ENCODE measurements around the gene ZDHHC23. TPM values are rescaled to one million over a fixed set of nuclear protein-coding genes. Genes with fewer than 3 reads are reported as not detected.

Gene ZDHHC23
- total RNA-seq, 1 donor from 2014 or later = 26.3 TPM

- Mint-ChIP-seq H3K4me1 (ENCODE audit: unreplicated experiment) (peaks cover 6% of the 10 kb centered on the region), H3K27ac (ENCODE audit: unreplicated experiment) (no peak overlapping the region), H3K36me3 (ENCODE audit: low read depth, unreplicated experiment) (peaks cover 10% of the 10 kb centered on the region), H3K4me3 (ENCODE audit: unreplicated experiment) (no peak overlapping the region), H3K27me3 (ENCODE audit: unreplicated experiment) (peaks cover 2% of the 10 kb centered on the region), H3K9me3 (ENCODE audit: unreplicated experiment) (no peaks in the 10 kb centered on the region)
- TF ChIP-seq, protein P1, sequence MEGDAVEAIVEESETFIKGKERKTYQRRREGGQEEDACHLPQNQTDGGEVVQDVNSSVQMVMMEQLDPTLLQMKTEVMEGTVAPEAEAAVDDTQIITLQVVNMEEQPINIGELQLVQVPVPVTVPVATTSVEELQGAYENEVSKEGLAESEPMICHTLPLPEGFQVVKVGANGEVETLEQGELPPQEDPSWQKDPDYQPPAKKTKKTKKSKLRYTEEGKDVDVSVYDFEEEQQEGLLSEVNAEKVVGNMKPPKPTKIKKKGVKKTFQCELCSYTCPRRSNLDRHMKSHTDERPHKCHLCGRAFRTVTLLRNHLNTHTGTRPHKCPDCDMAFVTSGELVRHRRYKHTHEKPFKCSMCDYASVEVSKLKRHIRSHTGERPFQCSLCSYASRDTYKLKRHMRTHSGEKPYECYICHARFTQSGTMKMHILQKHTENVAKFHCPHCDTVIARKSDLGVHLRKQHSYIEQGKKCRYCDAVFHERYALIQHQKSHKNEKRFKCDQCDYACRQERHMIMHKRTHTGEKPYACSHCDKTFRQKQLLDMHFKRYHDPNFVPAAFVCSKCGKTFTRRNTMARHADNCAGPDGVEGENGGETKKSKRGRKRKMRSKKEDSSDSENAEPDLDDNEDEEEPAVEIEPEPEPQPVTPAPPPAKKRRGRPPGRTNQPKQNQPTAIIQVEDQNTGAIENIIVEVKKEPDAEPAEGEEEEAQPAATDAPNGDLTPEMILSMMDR (IDR thresholded peaks at IDR 0.05; ENCODE audit: unreplicated experiment) = no peak
- no peak for DNase-seq (ENCODE audit: low spot score)
These were observed 35.7 kb downstream of the ZDHHC23 start for GRCh38 chr3:113983544-113983943.

- peaks cover 6% of the 10 kb centered on the region for H3K4me1 Mint-ChIP-seq (ENCODE audit: unreplicated experiment)
- H3K36me3 Mint-ChIP-seq (ENCODE audit: low read depth, unreplicated experiment) = peaks cover 10% of the 10 kb centered on the region
- peak overlapping the region; percentile 92 for H3K27ac Mint-ChIP-seq (ENCODE audit: unreplicated experiment)
- H3K9me3 Mint-ChIP-seq (ENCODE audit: unreplicated experiment) = no peaks in the 10 kb centered on the region
- H3K27me3 Mint-ChIP-seq (ENCODE audit: unreplicated experiment) = peaks cover 4% of the 10 kb centered on the region
- TF ChIP-seq, protein P1 (IDR thresholded peaks at IDR 0.05; ENCODE audit: unreplicated experiment) = no peak
- H3K4me3 Mint-ChIP-seq (ENCODE audit: unreplicated experiment) = no peak overlapping the region
- DNase-seq (ENCODE audit: low spot score) = no peak
These were observed 37.7 kb downstream of the ZDHHC23 start for GRCh38 chr3:113985541-113985940.

DNA sequence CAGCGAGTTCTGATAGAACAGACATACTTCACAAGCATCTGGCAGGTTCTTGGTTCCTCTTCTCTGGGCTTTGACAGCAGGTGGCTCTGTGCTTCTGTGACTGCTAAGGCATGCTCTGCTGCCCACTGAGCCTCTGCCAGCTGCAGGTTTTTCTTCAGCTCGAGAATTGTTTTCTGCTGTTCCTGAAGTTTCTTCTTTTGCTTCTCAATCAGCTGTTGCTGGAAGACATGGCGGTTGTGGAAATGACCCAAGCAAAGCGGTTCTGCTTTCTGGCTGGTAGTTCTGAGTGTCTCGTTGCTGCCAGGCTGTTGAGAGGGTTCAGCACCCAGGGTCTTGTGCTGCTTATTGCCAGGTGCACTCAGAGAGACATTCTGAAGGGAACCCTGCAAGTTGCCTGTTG lies 57.7 kb downstream of the ZDHHC23 start:
- DNase-seq (ENCODE audit: low spot score) = no peak
- Mint-ChIP-seq H3K9me3 (ENCODE audit: unreplicated experiment) (no peaks in the 10 kb centered on the region), H3K27ac (ENCODE audit: unreplicated experiment) (no peak overlapping the region), H3K4me1 (ENCODE audit: unreplicated experiment) (no peaks in the 10 kb centered on the region), H3K36me3 (ENCODE audit: low read depth, unreplicated experiment) (peaks cover 6% of the 10 kb centered on the region), H3K4me3 (ENCODE audit: unreplicated experiment) (no peak overlapping the region), H3K27me3 (ENCODE audit: unreplicated experiment) (no peaks in the 10 kb centered on the region)
- TF ChIP-seq, protein P1 (IDR thresholded peaks at IDR 0.05; ENCODE audit: unreplicated experiment) = no peak

DNA sequence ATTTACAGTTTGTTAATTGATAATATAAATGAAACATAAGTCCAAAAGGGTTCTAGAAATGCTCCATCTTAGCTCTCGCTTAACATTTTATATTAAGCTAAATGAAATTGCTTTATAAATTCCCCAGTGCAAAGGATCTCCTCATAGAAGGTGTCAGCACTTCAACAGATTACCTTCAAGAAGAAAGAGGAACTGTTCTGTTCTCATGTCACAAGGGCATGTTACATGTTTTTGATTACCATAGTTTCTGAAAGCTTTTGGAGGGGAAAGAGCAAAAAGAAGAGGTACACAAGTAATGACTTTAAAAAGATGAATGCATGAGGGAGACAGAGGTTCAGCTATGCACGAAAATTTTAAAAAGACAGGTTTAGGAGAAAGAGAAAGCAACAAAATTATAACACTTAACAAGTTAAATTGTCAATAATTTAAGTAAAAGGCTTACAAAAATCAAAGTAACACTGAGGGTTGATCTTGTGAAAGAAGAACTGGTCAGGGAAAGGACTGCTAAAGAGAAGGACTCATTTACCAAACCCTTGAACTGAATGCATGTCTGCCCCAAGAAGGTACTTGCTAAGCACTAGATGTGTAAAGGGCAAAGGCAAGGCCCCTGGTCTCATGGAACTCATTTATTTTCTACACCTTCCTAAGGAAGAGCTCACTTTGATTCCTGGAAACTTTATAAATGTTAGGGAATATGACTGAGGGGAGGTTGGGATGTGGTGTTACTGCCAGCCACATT lies 63.4 kb downstream of the ZDHHC23 start:
- no peak for DNase-seq (ENCODE audit: low spot score)
- no peaks in the 10 kb centered on the region for H3K36me3 Mint-ChIP-seq (ENCODE audit: low read depth, unreplicated experiment)
- no peak overlapping the region for H3K4me3 Mint-ChIP-seq (ENCODE audit: unreplicated experiment)
- H3K27ac Mint-ChIP-seq (ENCODE audit: unreplicated experiment) = no peak overlapping the region
- no peaks in the 10 kb centered on the region for H3K9me3 Mint-ChIP-seq (ENCODE audit: unreplicated experiment)
- peaks cover 1% of the 10 kb centered on the region for H3K27me3 Mint-ChIP-seq (ENCODE audit: unreplicated experiment)
- TF ChIP-seq, protein P1 (IDR thresholded peaks at IDR 0.05; ENCODE audit: unreplicated experiment) = no peak
- no peaks in the 10 kb centered on the region for H3K4me1 Mint-ChIP-seq (ENCODE audit: unreplicated experiment)

Other genes with a start within 250 kb of the ZDHHC23 start
- gene NAA50, start 201.8 kb upstream of the ZDHHC23 start, total RNA-seq (ENCODE audit: unreplicated experiment) = 76.7 TPM
- 71.3 TPM for gene ATP6V1A, start 201.0 kb upstream of the ZDHHC23 start, total RNA-seq (ENCODE audit: unreplicated experiment)
- gene GRAMD1C, start 109.2 kb upstream of the ZDHHC23 start, total RNA-seq (ENCODE audit: unreplicated experiment) = 21.7 TPM
- 4.0 TPM for gene CCDC191, start 108.5 kb downstream of the ZDHHC23 start, total RNA-seq (ENCODE audit: unreplicated experiment)
- 23.9 TPM for gene QTRT2, start 108.7 kb downstream of the ZDHHC23 start, total RNA-seq (ENCODE audit: unreplicated experiment)
- gene DRD3, start 231.0 kb downstream of the ZDHHC23 start, total RNA-seq (ENCODE audit: unreplicated experiment) = not detected